Measurements from ENCODE around the gene ERLIN1.

The ERLIN1 gene

DNA sequence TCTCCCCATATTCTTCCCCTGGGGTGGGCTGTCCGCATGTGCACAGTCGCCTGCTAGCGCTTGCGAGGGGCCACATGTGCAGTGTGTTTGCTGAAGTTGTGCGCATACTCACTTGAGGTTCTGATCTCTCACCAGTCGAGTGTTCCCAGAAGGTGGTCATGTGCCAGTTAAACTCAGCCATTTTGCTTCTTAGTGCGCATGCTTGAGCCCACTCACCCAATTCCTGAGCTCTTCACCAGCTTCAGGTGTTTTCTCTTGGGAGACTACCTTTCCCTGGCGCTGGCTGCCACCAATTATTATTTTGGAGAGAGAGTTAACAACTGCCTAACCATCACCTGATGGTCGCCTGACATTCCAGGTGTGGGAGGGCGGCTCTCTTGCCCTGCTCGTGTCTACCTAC is 79.0 kb downstream of the ERLIN1 start:
- H4K5ac ChIP-seq (ENCODE audit: low read length), result no peak overlapping the region
- H3K79me1 ChIP-seq (ENCODE audit: low read length), result no peaks in the 10 kb centered on the region
- no peak overlapping the region for H3K23ac ChIP-seq (ENCODE audit: low read length)
- H3K36me3 ChIP-seq (ENCODE audit: control insufficient read depth, insufficient read depth, low read length), result no peaks in the 10 kb centered on the region
- H3K4me1 ChIP-seq (ENCODE audit: control insufficient read depth, low read depth, low read length), result no peaks in the 10 kb centered on the region
- no peak overlapping the region for H3K4ac ChIP-seq (ENCODE audit: low read depth, low read length)
- H2BK120ac ChIP-seq (ENCODE audit: low read depth, low read length), result no peak overlapping the region
- H3K27me3 ChIP-seq (ENCODE audit: insufficient read depth, low read length, poor library complexity), result no peaks in the 10 kb centered on the region
- no peak overlapping the region for H2BK5ac ChIP-seq (ENCODE audit: low read length)
- H2AK5ac ChIP-seq (ENCODE audit: low read length), result no peak overlapping the region
- H3K4me2 ChIP-seq (ENCODE audit: low read length), result no peak overlapping the region
- H2BK15ac ChIP-seq (replicated peaks; ENCODE audit: low read depth), result no peak overlapping the region
- no peak overlapping the region for H3K9ac ChIP-seq (ENCODE audit: low read length)
- no peaks in the 10 kb centered on the region for H3K79me2 ChIP-seq (ENCODE audit: control insufficient read depth, insufficient read depth, low read length)
- no peak overlapping the region for H3K56ac ChIP-seq (ENCODE audit: low read length)
- no peak overlapping the region for H3K18ac ChIP-seq (ENCODE audit: low read length)
- WGBS (ENCODE audit: extremely low coverage, insufficient coverage, low lambda C conversion rate), result no CpG with 5 or more reads among the region's 11 CpGs
- H4K8ac ChIP-seq (ENCODE audit: low read depth, low read length), result no peak overlapping the region
- no peak for DNase-seq
- H3K27ac ChIP-seq (ENCODE audit: low read depth, low read length), result no peak overlapping the region
- no peak overlapping the region for H3K4me3 ChIP-seq (ENCODE audit: low read length)

GRCh38 chr10:100104300-100104699 is 81.5 kb downstream of the ERLIN1 start:
- Histone ChIP-seq H3K4me1 (ENCODE audit: control insufficient read depth, low read depth, low read length) (no peaks in the 10 kb centered on the region), H3K18ac (ENCODE audit: low read length) (no peak overlapping the region), H3K56ac (ENCODE audit: low read length) (no peak overlapping the region), H3K36me3 (ENCODE audit: control insufficient read depth, insufficient read depth, low read length) (no peaks in the 10 kb centered on the region), H2BK120ac (ENCODE audit: low read depth, low read length) (no peak overlapping the region), H3K4me3 (ENCODE audit: low read length) (no peak overlapping the region), H3K4me2 (ENCODE audit: low read length) (no peak overlapping the region), H4K8ac (ENCODE audit: low read depth, low read length) (no peak overlapping the region), H3K79me2 (ENCODE audit: control insufficient read depth, insufficient read depth, low read length) (no peaks in the 10 kb centered on the region), H2AK5ac (ENCODE audit: low read length) (no peak overlapping the region), H3K27ac (ENCODE audit: low read depth, low read length) (no peak overlapping the region), H2BK15ac (replicated peaks; ENCODE audit: low read depth) (no peak overlapping the region), H4K5ac (ENCODE audit: low read length) (no peak overlapping the region), H3K23ac (ENCODE audit: low read length) (no peak overlapping the region), H3K4ac (ENCODE audit: low read depth, low read length) (no peak overlapping the region), H2BK5ac (ENCODE audit: low read length) (no peak overlapping the region), H3K9ac (ENCODE audit: low read length) (no peak overlapping the region), H3K79me1 (ENCODE audit: low read length) (no peaks in the 10 kb centered on the region), H3K27me3 (ENCODE audit: insufficient read depth, low read length, poor library complexity) (no peaks in the 10 kb centered on the region)
- DNase-seq, result no peak
- no CpG with 5 or more reads among the region's 5 CpGs for WGBS (ENCODE audit: extremely low coverage, insufficient coverage, low lambda C conversion rate)

DNA sequence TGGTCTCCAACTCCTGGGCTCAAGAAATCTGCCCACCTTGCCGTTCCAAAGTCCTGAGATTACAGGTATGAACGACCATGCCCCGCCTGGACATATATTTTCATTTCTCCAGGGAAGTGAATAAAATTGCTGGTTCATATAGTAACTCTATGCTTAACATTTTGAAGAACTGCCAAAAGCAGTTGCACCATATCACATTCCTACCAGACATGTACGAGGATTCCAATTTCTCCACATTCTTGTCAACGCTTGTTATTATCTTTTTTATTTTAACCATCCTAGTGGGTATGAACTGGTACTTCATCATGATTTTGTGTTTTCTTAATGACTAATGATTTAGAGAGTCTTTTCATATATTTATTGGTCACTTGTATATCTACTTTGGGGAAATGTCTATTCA is 82.2 kb downstream of the ERLIN1 start:
- H4K8ac ChIP-seq (ENCODE audit: low read depth, low read length), result no peak overlapping the region
- no peak overlapping the region for H4K5ac ChIP-seq (ENCODE audit: low read length)
- H3K4me1 ChIP-seq (ENCODE audit: control insufficient read depth, low read depth, low read length), result no peaks in the 10 kb centered on the region
- no peaks in the 10 kb centered on the region for H3K79me2 ChIP-seq (ENCODE audit: control insufficient read depth, insufficient read depth, low read length)
- no peak overlapping the region for H3K23ac ChIP-seq (ENCODE audit: low read length)
- H3K27me3 ChIP-seq (ENCODE audit: insufficient read depth, low read length, poor library complexity), result no peaks in the 10 kb centered on the region
- no peak overlapping the region for H3K18ac ChIP-seq (ENCODE audit: low read length)
- no peaks in the 10 kb centered on the region for H3K79me1 ChIP-seq (ENCODE audit: low read length)
- no peak overlapping the region for H2AK5ac ChIP-seq (ENCODE audit: low read length)
- no peak overlapping the region for H3K4ac ChIP-seq (ENCODE audit: low read depth, low read length)
- no peak overlapping the region for H3K27ac ChIP-seq (ENCODE audit: low read depth, low read length)
- no peak overlapping the region for H2BK120ac ChIP-seq (ENCODE audit: low read depth, low read length)
- H2BK5ac ChIP-seq (ENCODE audit: low read length), result no peak overlapping the region
- no peak overlapping the region for H3K4me3 ChIP-seq (ENCODE audit: low read length)
- H3K4me2 ChIP-seq (ENCODE audit: low read length), result no peak overlapping the region
- H3K36me3 ChIP-seq (ENCODE audit: control insufficient read depth, insufficient read depth, low read length), result no peaks in the 10 kb centered on the region
- H3K9ac ChIP-seq (ENCODE audit: low read length), result no peak overlapping the region
- no peak overlapping the region for H3K56ac ChIP-seq (ENCODE audit: low read length)
- WGBS (ENCODE audit: extremely low coverage, insufficient coverage, low lambda C conversion rate), result no CpG with 5 or more reads among the region's 5 CpGs
- no peak overlapping the region for H2BK15ac ChIP-seq (replicated peaks; ENCODE audit: low read depth)
- no peak for DNase-seq

GRCh38 chr10:100101192-100102076 is 84.4 kb downstream of the ERLIN1 start:
- no CpG with 5 or more reads among the region's 6 CpGs for WGBS (ENCODE audit: extremely low coverage, insufficient coverage, low lambda C conversion rate)
- no peak overlapping the region for H3K56ac ChIP-seq (ENCODE audit: low read length)
- no peak for DNase-seq

DNA sequence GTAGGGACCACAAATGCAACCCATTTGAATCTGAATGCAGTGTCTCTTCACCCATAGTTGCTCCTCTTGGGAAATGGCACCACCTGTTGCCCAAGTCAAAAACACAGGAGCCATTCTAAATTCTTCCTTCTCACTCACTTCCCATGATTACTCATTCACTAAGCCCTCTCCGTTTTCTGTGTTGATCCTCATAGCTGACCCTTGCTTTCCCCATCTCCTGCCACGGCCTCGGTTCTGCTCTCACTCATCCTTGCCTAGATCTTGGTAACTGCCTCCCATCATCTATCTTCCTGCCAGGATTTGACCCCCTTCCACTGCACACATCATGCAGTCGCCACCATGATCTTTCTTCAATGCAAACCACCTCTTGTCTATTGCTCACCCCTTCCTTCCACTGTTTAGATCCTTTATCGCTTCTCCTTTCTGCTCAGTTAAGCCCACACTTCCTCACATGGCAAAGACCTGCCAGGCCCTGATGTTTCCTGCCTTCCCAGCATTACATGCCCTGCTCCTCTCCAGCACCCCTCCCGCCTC is 85.1 kb downstream of the ERLIN1 start:
- Histone ChIP-seq H3K4me3 (ENCODE audit: low read length) (no peak overlapping the region), H4K8ac (ENCODE audit: low read depth, low read length) (no peak overlapping the region), H3K79me2 (ENCODE audit: control insufficient read depth, insufficient read depth, low read length) (no peaks in the 10 kb centered on the region), H3K27ac (ENCODE audit: low read depth, low read length) (no peak overlapping the region), H4K5ac (ENCODE audit: low read length) (no peak overlapping the region), H3K36me3 (ENCODE audit: control insufficient read depth, insufficient read depth, low read length) (no peaks in the 10 kb centered on the region), H3K27me3 (ENCODE audit: insufficient read depth, low read length, poor library complexity) (no peaks in the 10 kb centered on the region), H3K18ac (ENCODE audit: low read length) (no peak overlapping the region), H2BK15ac (replicated peaks; ENCODE audit: low read depth) (no peak overlapping the region), H2BK120ac (ENCODE audit: low read depth, low read length) (no peak overlapping the region), H3K79me1 (ENCODE audit: low read length) (no peaks in the 10 kb centered on the region), H3K4ac (ENCODE audit: low read depth, low read length) (no peak overlapping the region), H3K4me1 (ENCODE audit: control insufficient read depth, low read depth, low read length) (no peaks in the 10 kb centered on the region), H2AK5ac (ENCODE audit: low read length) (no peak overlapping the region), H3K56ac (ENCODE audit: low read length) (no peak overlapping the region), H3K4me2 (ENCODE audit: low read length) (no peak overlapping the region), H3K23ac (ENCODE audit: low read length) (no peak overlapping the region), H2BK5ac (ENCODE audit: low read length) (no peak overlapping the region), H3K9ac (ENCODE audit: low read length) (no peak overlapping the region)
- peak; percentile 67 for DNase-seq
- no CpG with 5 or more reads among the region's 6 CpGs for WGBS (ENCODE audit: extremely low coverage, insufficient coverage, low lambda C conversion rate)

More at GRCh38 chr10:100101192-100102076, 84.4 kb downstream of the ERLIN1 start:
- no peak overlapping the region for H3K4ac ChIP-seq (ENCODE audit: low read depth, low read length)
- no peaks in the 10 kb centered on the region for H3K79me2 ChIP-seq (ENCODE audit: control insufficient read depth, insufficient read depth, low read length)
- no peak overlapping the region for H2AK5ac ChIP-seq (ENCODE audit: low read length)
- no peak overlapping the region for H3K27ac ChIP-seq (ENCODE audit: low read depth, low read length)
- H3K36me3 ChIP-seq (ENCODE audit: control insufficient read depth, insufficient read depth, low read length), result no peaks in the 10 kb centered on the region
- H2BK5ac ChIP-seq (ENCODE audit: low read length), result no peak overlapping the region
- no peak overlapping the region for H3K23ac ChIP-seq (ENCODE audit: low read length)
- H3K4me3 ChIP-seq (ENCODE audit: low read length), result no peak overlapping the region
- H3K4me1 ChIP-seq (ENCODE audit: control insufficient read depth, low read depth, low read length), result no peaks in the 10 kb centered on the region
- H3K79me1 ChIP-seq (ENCODE audit: low read length), result no peaks in the 10 kb centered on the region
- H3K27me3 ChIP-seq (ENCODE audit: insufficient read depth, low read length, poor library complexity), result no peaks in the 10 kb centered on the region
- H3K18ac ChIP-seq (ENCODE audit: low read length), result no peak overlapping the region
- no peak overlapping the region for H2BK15ac ChIP-seq (replicated peaks; ENCODE audit: low read depth)
- no peak overlapping the region for H3K9ac ChIP-seq (ENCODE audit: low read length)
- H2BK120ac ChIP-seq (ENCODE audit: low read depth, low read length), result no peak overlapping the region
- no peak overlapping the region for H4K5ac ChIP-seq (ENCODE audit: low read length)
- H4K8ac ChIP-seq (ENCODE audit: low read depth, low read length), result no peak overlapping the region
- H3K4me2 ChIP-seq (ENCODE audit: low read length), result no peak overlapping the region
